OCI-LY7 (cell line): ENCODE results near the gene RGS10.

ENCODE experiments used
- EZH2phosphoT487 ChIP-seq: fragments of 200-600 bp; sonication (generic); IDR thresholded peaks from 2 replicates; pipeline ENCODE4 v1.6.1; 2018; ENCODE audit warnings: low read depth, borderline replicate concordance, mild to moderate bottlenecking, mixed run types, antibody characterized with exemption, low read length, moderate library complexity, mixed read lengths
- TF ChIP-seq, protein P1 (sequence below): fragments of 200-600 bp; sonication (generic); conservative IDR thresholded peaks from 2 replicates; pipeline ENCODE4 v1.5.1; 2014; ENCODE audit warnings: mild to moderate bottlenecking, antibody characterized with exemption, low read length, moderate library complexity, mixed read lengths

- TF ChIP-seq, protein P1, sequence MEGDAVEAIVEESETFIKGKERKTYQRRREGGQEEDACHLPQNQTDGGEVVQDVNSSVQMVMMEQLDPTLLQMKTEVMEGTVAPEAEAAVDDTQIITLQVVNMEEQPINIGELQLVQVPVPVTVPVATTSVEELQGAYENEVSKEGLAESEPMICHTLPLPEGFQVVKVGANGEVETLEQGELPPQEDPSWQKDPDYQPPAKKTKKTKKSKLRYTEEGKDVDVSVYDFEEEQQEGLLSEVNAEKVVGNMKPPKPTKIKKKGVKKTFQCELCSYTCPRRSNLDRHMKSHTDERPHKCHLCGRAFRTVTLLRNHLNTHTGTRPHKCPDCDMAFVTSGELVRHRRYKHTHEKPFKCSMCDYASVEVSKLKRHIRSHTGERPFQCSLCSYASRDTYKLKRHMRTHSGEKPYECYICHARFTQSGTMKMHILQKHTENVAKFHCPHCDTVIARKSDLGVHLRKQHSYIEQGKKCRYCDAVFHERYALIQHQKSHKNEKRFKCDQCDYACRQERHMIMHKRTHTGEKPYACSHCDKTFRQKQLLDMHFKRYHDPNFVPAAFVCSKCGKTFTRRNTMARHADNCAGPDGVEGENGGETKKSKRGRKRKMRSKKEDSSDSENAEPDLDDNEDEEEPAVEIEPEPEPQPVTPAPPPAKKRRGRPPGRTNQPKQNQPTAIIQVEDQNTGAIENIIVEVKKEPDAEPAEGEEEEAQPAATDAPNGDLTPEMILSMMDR = no peak
- no peak for TF ChIP-seq EZH2phosphoT487
These were observed 45.6 kb upstream of the RGS10 start for GRCh38 chr10:119588071-119588470.
